Caco-2 (cell line): ENCODE results near the gene FCN1. TPM values are rescaled to one million over a fixed set of nuclear protein-coding genes. Genes with fewer than 3 reads are reported as not detected.

Source experiments
- BruUV-seq: library from RNA; stranded (reverse); fragments of 400-500 nt; replicated peaks from 2 replicates; lab custom pipeline; 2021; lab: Mats Ljungman, UMichigan
- CTCF ChIA-PET: fragments of 300-600 bp; sonication (Branson Sonifier 250); formaldehyde crosslinking; loops from one replicate; lab custom pipeline; 2022; ENCODE audit warnings: antibody characterized with exemption; lab: Charles Lee
- POLR2A ChIA-PET: fragments of 300-600 bp; sonication (Branson Sonifier 250); formaldehyde crosslinking; loops from one replicate; lab custom pipeline; 2022; ENCODE audit warnings: antibody characterized with exemption; lab: Charles Lee
- DNase-seq, 2 experiments: peaks; one replicate each; pipeline versions ENCODE4 v3.0.0 to v3.0.0-alpha.2; 2020 to 2022
- H3K27me3 ChIP-seq: replicated peaks from 2 replicates; pipeline ENCODE4 v1.6.0; 2011; ENCODE audit warnings: low read length; ENCODE audit not compliant: control insufficient read depth, insufficient read depth
- H3K36me3 ChIP-seq: 2 replicates; pipeline ENCODE4 v1.5.1; 2011; ENCODE audit warnings: low read length; ENCODE audit not compliant: control insufficient read depth, insufficient read depth
- H3K4me1 ChIP-seq: fragments of 250-450 bp; sonication (Bioruptor Pico); 2 replicates; pipeline ENCODE4 v1.5.1; 2020; ENCODE audit warnings: mild to moderate bottlenecking
- H3K4me3 ChIP-seq: 2 replicates; pipeline ENCODE4 v1.5.1; 2011; ENCODE audit warnings: low read depth, mild to moderate bottlenecking, control low read depth, low read length
- H3K9me3 ChIP-seq: fragments of 250-450 bp; sonication (Bioruptor Pico); 2 replicates; pipeline ENCODE4 v1.5.1; 2020; ENCODE audit warnings: mild to moderate bottlenecking, moderate library complexity
- H3K27ac Mint-ChIP-seq: one replicate; pipeline ENCODE4 v1.8.0; 2022; ENCODE audit warnings: mixed read lengths; ENCODE audit not compliant: unreplicated experiment
- H3K27me3 Mint-ChIP-seq: one replicate; pipeline ENCODE4 v1.8.0; 2022; ENCODE audit warnings: mixed read lengths; ENCODE audit not compliant: insufficient read depth, unreplicated experiment
- H3K36me3 Mint-ChIP-seq: one replicate; pipeline ENCODE4 v1.8.0; 2022; ENCODE audit warnings: mild to moderate bottlenecking, mixed read lengths; ENCODE audit not compliant: insufficient read depth, unreplicated experiment
- H3K4me1 Mint-ChIP-seq: one replicate; pipeline ENCODE4 v1.8.0; 2022; ENCODE audit warnings: low read depth, mixed read lengths; ENCODE audit not compliant: unreplicated experiment
- H3K4me3 Mint-ChIP-seq: one replicate; pipeline ENCODE4 v1.8.0; 2022; ENCODE audit warnings: mild to moderate bottlenecking, moderate library complexity, mixed read lengths; ENCODE audit not compliant: unreplicated experiment
- H3K9me3 Mint-ChIP-seq: one replicate; pipeline ENCODE4 v1.8.0; 2022; ENCODE audit warnings: mixed read lengths; ENCODE audit not compliant: unreplicated experiment
- intact Hi-C: fragments of 100-400 bp; cut with micrococcal nuclease; formaldehyde crosslinking; loops from one replicate; pipeline ENCODE4 v1.10.0; 2022; ENCODE audit not compliant: unreplicated experiment
- total RNA-seq: library from RNA; stranded (reverse); gene quantifications from 2 replicates; pipeline ENCODE4 v1.2.3, GENCODE V29; 2022
- TF ChIP-seq, protein P1 (sequence below), 2 experiments: fragments of 200-600 bp in 1 of 2; IDR thresholded peaks; 1 replicate in 1 of 2; 2 replicates in 1 of 2; pipeline versions ENCODE4 v1.5.1 to v1.8.0; 2011 to 2022; ENCODE audit warnings: antibody characterized with exemption in 1 of 2, control low read depth in 1 of 2, inconsistent platforms in 1 of 2, low read depth in 1 of 2, low read length in 1 of 2, mild to moderate bottlenecking in 1 of 2, moderate library complexity in 1 of 2; ENCODE audit not compliant: insufficient read depth in 1 of 2, severe bottlenecking in 1 of 2, unreplicated experiment in 1 of 2

FCN1 gene
- total RNA-seq, 1 experiment from 2014 or later, result not detected

DNA sequence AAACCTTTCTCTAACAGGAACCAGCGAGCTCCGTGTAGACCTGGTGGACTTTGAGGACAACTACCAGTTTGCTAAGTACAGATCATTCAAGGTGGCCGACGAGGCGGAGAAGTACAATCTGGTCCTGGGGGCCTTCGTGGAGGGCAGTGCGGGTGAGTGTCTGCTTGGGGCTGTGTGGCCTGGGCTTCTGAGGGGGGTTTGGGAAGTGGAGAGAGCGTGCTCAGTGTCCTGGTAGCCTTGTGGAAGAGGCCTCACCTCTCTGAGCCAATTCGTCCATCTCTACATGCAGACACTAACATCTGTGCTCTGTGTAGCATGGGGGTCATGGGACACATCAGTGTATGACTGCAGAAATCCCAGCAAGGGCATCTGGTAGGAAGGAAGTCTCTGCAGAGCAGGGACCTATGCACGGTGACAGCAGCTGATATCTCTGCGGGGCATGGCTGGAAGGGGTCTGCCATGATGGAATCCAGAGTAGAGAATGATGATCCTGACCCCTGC lies 31.2 kb downstream of the FCN1 start:
- no peak for DNase-seq
- ChIA-PET POLR2A (no interaction called here), CTCF (no interaction called here)
- TF ChIP-seq, protein P1, sequence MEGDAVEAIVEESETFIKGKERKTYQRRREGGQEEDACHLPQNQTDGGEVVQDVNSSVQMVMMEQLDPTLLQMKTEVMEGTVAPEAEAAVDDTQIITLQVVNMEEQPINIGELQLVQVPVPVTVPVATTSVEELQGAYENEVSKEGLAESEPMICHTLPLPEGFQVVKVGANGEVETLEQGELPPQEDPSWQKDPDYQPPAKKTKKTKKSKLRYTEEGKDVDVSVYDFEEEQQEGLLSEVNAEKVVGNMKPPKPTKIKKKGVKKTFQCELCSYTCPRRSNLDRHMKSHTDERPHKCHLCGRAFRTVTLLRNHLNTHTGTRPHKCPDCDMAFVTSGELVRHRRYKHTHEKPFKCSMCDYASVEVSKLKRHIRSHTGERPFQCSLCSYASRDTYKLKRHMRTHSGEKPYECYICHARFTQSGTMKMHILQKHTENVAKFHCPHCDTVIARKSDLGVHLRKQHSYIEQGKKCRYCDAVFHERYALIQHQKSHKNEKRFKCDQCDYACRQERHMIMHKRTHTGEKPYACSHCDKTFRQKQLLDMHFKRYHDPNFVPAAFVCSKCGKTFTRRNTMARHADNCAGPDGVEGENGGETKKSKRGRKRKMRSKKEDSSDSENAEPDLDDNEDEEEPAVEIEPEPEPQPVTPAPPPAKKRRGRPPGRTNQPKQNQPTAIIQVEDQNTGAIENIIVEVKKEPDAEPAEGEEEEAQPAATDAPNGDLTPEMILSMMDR (IDR thresholded peaks at IDR 0.05; ENCODE audit: insufficient read depth in 1 of 2, low read depth in 1 of 2, low read length in 1 of 2, severe bottlenecking in 1 of 2, unreplicated experiment in 1 of 2), result no peak
- Histone ChIP-seq H3K36me3 (no peaks in the 10 kb centered on the region), H3K9me3 (no peaks in the 10 kb centered on the region; the same call in 1 of the 2 replicates), H3K4me1 (no peaks in the 10 kb centered on the region), H3K27me3 (no peaks in the 10 kb centered on the region; the same call in 1 of the 2 replicates), H3K4me3 (no peak overlapping the region)
- Mint-ChIP-seq H3K36me3 (peaks cover 6% of the 10 kb centered on the region), H3K4me1 (no peaks in the 10 kb centered on the region), H3K27ac (no peak overlapping the region), H3K9me3 (no peaks in the 10 kb centered on the region), H3K4me3 (no peak overlapping the region), H3K27me3 (peaks cover 6% of the 10 kb centered on the region)
- no TSS peak for BruUV-seq
- intact Hi-C loops, result no loop called here

DNA sequence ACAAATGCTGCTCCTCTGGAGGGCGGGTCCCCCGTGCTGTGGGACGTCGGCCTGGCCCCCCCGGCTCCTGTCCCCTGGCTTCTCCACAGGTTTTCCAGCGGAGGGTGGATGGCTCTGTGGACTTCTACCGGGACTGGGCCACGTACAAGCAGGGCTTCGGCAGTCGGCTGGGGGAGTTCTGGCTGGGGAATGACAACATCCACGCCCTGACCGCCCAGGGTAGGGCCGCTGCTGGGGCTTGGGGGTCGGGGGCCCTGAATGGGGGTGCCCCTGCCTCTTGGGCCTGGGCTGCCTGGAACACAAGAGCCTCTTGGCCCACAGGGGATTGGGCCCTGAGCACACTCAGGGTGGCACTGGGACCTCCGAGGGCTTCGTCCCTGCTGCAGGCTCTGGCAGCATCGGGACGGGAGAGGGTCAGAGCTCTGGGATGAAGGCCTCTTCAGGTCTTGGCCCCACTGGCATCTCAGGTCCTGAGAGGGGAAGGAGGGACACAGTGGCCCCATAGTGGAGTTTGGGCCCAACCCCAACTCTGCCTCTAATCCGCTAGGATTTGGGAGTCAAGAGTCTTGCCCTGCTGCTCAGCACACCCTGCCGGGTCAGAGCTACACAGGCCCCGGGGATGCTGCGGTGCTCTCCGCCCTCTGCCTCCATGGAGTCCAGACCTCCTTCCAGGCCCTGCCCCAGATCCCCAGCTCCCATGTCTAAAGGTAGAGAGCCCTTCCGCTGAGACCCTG lies 31.9 kb downstream of the FCN1 start:
- no peak overlapping the region for H3K4me3 ChIP-seq
- H3K4me1 ChIP-seq, result no peaks in the 10 kb centered on the region
- H3K36me3 ChIP-seq, result no peaks in the 10 kb centered on the region
- no peaks in the 10 kb centered on the region for H3K9me3 ChIP-seq
- ChIA-PET POLR2A (no interaction called here), CTCF (no interaction called here)
- DNase-seq, result no peak
- Mint-ChIP-seq H3K4me1 (no peaks in the 10 kb centered on the region), H3K36me3 (peaks cover 6% of the 10 kb centered on the region), H3K9me3 (no peaks in the 10 kb centered on the region), H3K27me3 (peaks cover 6% of the 10 kb centered on the region), H3K27ac (no peak overlapping the region), H3K4me3 (no peak overlapping the region)
- TF ChIP-seq, protein P1 (IDR thresholded peaks at IDR 0.05; ENCODE audit: insufficient read depth in 1 of 2, low read depth in 1 of 2, low read length in 1 of 2, severe bottlenecking in 1 of 2, unreplicated experiment in 1 of 2), result no peak
- no TSS peak for BruUV-seq
- H3K27me3 ChIP-seq, result no peaks in the 10 kb centered on the region
- intact Hi-C loops, result no loop called here

DNA sequence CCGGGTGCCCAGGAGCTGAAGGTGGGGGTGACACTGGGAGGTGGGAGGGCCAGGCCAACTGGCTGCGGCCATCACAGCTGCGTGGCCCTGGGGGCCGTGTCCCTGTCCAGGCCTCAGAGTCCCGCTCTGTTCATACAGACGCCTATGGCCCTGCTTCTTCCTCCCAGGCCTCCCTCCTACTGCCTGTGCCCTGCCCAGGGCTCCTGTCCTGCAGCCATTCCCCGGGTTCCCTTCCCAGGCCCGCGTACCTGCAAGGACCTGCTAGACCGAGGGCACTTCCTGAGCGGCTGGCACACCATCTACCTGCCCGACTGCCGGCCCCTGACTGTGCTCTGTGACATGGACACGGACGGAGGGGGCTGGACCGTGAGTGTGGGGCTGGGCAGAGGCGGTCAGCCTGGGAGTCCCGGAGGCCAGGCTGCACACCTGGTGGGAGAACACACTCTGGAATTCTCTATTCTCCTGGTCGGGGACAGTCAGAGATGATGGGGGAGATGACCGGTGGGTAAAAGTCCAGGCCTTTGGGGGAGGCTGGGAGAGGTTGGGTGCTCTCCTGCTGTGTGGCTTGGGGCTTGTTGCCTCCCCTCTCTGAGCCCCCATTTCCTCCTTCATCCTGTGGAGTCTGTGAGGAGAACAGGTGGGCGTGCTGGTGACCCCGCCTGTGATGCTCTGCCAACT lies 32.6 kb downstream of the FCN1 start:
- H3K4me3 ChIP-seq, result no peak overlapping the region
- H3K27me3 ChIP-seq, result no peaks in the 10 kb centered on the region
- H3K36me3 ChIP-seq, result no peaks in the 10 kb centered on the region
- no peak overlapping the region for H3K4me3 Mint-ChIP-seq
- H3K4me1 Mint-ChIP-seq, result no peaks in the 10 kb centered on the region
- H3K36me3 Mint-ChIP-seq, result peaks cover 6% of the 10 kb centered on the region
- intact Hi-C loops, result no loop called here
- H3K27ac Mint-ChIP-seq, result no peak overlapping the region
- peaks cover 7% of the 10 kb centered on the region for H3K27me3 Mint-ChIP-seq
- no TSS peak for BruUV-seq
- no peaks in the 10 kb centered on the region for H3K4me1 ChIP-seq
- no peaks in the 10 kb centered on the region for H3K9me3 Mint-ChIP-seq
- POLR2A ChIA-PET, result no interaction called here
- TF ChIP-seq, protein P1 (IDR thresholded peaks at IDR 0.05; ENCODE audit: insufficient read depth in 1 of 2, low read depth in 1 of 2, low read length in 1 of 2, severe bottlenecking in 1 of 2, unreplicated experiment in 1 of 2), result no peak
- no peaks in the 10 kb centered on the region for H3K9me3 ChIP-seq
- DNase-seq, result no peak
- CTCF ChIA-PET, result no interaction called here
